Measurements from ENCODE around the gene PLA2G2A.
A peak's percentile ranks its signal among the peaks of the same experiment; 100 is the strongest.

PLA2G2A gene

GRCh38 chr1:19975423-19976193 lies 3.8 kb downstream of the PLA2G2A start:
- no peaks in the 10 kb centered on the region for H3K4me1 Mint-ChIP-seq

GRCh38 chr1:19974822-19975416 lies 4.5 kb downstream of the PLA2G2A start:
- Mint-ChIP-seq H3K4me1 (no peaks in the 10 kb centered on the region), H3K27me3 (ENCODE audit: low read depth, poor library complexity) (peaks cover 12% of the 10 kb centered on the region), H3K9me3 (no peaks in the 10 kb centered on the region), H3K36me3 (ENCODE audit: low read depth) (no peaks in the 10 kb centered on the region), H3K4me3 (no peak overlapping the region), H3K27ac (no peak overlapping the region)
- DNase-seq: peak; percentile 24
- peak; percentile 65 for TF ChIP-seq CTCF (IDR thresholded peaks at IDR 0.05)

More at GRCh38 chr1:19975423-19976193, 3.8 kb downstream of the PLA2G2A start:
- no peak for TF ChIP-seq CTCF (IDR thresholded peaks at IDR 0.05)
- no peak overlapping the region for H3K4me3 Mint-ChIP-seq
- H3K36me3 Mint-ChIP-seq (ENCODE audit: low read depth): no peaks in the 10 kb centered on the region
- no peaks in the 10 kb centered on the region for H3K9me3 Mint-ChIP-seq
- peaks cover 11% of the 10 kb centered on the region for H3K27me3 Mint-ChIP-seq (ENCODE audit: low read depth, poor library complexity)
- DNase-seq: no peak
- H3K27ac Mint-ChIP-seq: no peak overlapping the region

GRCh38 chr1:19973616-19974015 lies 5.8 kb downstream of the PLA2G2A start:
- Mint-ChIP-seq H3K36me3 (ENCODE audit: low read depth) (no peaks in the 10 kb centered on the region), H3K27me3 (ENCODE audit: low read depth, poor library complexity) (peaks cover 12% of the 10 kb centered on the region), H3K4me1 (peaks cover under 1% of the 10 kb centered on the region), H3K9me3 (no peaks in the 10 kb centered on the region), H3K4me3 (no peak overlapping the region), H3K27ac (no peak overlapping the region)
- no peak for TF ChIP-seq CTCF (IDR thresholded peaks at IDR 0.05)
- no peak for DNase-seq

GRCh38 chr1:19971664-19972063 lies 7.8 kb downstream of the PLA2G2A start:
- no peak overlapping the region for H3K4me3 Mint-ChIP-seq
- H3K27ac Mint-ChIP-seq: no peak overlapping the region
- no peaks in the 10 kb centered on the region for H3K9me3 Mint-ChIP-seq
- H3K27me3 Mint-ChIP-seq (ENCODE audit: low read depth, poor library complexity): peaks cover 4% of the 10 kb centered on the region
- TF ChIP-seq CTCF (IDR thresholded peaks at IDR 0.05): no peak
- peaks cover 17% of the 10 kb centered on the region for H3K4me1 Mint-ChIP-seq
- DNase-seq: no peak
- H3K36me3 Mint-ChIP-seq (ENCODE audit: low read depth): no peaks in the 10 kb centered on the region

- peaks cover 7% of the 10 kb centered on the region for H3K9me3 Mint-ChIP-seq
- TF ChIP-seq CTCF (IDR thresholded peaks at IDR 0.05): no peak
- peaks cover 17% of the 10 kb centered on the region for H3K4me1 Mint-ChIP-seq
- H3K27me3 Mint-ChIP-seq (ENCODE audit: low read depth, poor library complexity): peaks cover 5% of the 10 kb centered on the region
- H3K27ac Mint-ChIP-seq: no peak overlapping the region
- no peak overlapping the region for H3K4me3 Mint-ChIP-seq
- no peaks in the 10 kb centered on the region for H3K36me3 Mint-ChIP-seq (ENCODE audit: low read depth)
- DNase-seq: no peak
Observed at GRCh38 chr1:19969898-19970660, 9.3 kb downstream of the PLA2G2A start.

Data from nephron progenitor cell (in vitro differentiated cells).